HG03103 (cell line): ENCODE measurements around the gene GCH1.
"Not testable (repeated sequence)": the region's sequence is repeated elsewhere in the genome, so short reads cannot be mapped to it uniquely, and the experiment has no call there.

Experiments used
- ATAC-seq: cut with Tn5 transposase; IDR thresholded peaks from one replicate; pipeline ENCODE4 v1.9.1; 2021; ENCODE audit warnings: low read depth; ENCODE audit not compliant: unreplicated experiment

Gene GCH1, protein sequence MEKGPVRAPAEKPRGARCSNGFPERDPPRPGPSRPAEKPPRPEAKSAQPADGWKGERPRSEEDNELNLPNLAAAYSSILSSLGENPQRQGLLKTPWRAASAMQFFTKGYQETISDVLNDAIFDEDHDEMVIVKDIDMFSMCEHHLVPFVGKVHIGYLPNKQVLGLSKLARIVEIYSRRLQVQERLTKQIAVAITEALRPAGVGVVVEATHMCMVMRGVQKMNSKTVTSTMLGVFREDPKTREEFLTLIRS

DNA sequence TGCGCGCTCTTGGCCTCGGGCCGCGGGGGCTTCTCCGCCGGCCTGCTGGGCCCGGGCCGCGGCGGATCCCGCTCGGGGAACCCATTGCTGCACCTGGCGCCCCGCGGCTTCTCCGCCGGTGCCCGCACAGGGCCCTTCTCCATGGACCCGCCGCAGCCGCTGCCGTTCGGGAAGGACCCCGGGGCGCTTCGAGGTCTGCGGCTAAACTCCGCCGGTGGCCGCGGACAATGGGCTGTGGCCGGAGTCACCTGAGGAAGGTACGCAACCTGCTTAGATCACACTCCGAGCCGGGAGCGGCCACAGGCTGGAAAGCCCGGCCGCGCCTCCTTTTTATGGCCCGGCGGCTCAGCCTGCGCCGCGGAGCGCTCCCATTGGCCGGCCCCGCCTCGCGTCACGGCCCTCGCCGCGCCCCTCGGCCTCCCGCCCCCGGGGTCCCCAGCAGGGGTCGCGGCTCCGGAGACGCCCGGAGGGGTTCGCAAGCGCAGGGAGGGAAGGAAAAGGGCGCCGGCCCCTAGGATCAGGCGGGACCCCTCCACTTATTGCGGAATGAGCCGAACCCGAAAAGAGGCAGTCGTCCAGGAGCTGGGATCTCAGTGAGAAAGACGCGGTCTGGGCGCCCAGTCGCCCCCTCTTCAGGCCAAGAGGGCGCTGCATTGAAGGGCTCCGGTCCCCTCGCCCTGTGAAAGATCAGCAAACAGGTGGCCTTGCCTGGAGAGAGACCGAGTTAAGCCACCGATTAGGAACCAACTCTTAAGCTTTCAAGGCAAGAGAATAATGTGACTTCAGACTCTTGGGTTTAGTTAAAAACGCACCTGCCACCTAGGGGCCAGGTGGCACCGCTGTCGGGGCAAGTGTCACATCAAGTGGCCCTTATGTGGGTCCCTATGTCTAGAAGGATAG, at the start of gene GCH1:
Gene GCH1 (minus strand): TSS at position 306 of the 900 bp plus-strand sequence. CDS start 163 bp downstream, at position 143.
- peak; percentile 77 for ATAC-seq

DNA sequence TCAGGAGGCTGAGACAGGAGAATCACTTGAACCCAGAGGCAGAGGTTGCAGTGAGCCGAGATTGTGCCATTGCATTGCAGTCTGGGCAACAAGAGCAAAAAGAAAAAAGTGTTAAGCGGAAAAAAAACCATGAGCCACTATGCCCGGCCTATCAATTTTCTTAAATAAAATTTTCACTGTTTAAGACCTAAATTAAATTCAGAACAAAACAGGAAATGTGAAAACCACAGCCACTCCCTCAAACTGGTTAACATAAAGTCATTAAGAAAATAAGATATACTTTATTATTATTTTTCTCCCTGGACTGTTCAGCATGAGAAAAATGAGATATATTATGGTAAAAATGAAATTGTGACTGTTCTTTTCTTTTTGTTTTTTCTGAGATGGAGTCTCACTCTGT, 44.6 kb upstream of the GCH1 start:
- no peak for ATAC-seq

DNA sequence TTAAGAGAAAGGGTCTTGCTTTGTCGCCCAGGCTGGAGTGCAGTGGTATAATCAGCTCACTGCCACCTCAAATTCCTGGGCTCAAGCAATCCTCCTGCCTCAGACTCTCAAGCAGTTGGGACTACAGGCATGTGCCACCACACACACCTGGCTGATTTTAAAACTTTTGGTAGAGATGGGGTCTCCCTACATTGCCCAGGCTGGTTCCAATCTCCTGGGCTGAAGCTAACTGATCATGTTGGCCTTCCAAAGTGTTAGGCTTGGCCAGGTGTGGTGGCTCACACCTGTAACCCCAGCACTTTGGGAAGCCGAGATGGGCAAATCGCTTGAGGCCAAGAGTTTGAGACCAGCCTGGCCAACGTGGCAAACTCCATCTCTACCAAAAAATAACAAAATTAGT, 43.9 kb upstream of the GCH1 start:
- ATAC-seq, result no peak

DNA sequence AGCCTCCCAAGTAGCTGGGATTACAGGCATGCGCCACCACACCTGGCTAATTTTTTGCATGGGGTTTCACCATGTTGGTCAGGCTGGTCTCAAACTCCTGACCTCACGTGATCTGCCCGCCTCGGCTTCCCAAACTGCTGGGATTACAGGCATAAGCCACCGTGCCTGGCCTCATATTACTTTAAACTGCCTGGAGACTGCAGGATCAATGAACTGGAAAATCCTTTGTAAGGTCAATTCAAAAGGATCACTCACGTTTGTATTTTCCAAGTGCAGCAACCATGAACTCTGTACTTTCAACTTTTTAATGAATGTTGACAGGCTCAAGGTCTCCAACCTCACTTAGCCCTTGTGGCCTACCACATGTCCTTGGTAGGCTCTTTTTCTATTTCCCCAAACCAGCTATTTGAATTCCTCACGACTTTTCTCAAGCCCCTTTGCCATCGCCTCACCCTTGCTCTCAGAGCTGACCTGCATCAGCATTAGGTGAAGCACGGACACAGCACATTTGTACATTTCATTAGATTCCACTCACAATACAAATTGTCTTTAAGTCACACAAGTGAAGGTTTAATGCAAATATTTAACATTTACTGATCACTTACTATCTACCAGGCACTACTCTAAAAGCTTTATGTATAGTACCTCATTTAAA, 42.2 kb upstream of the GCH1 start:
- ATAC-seq, result no peak

DNA sequence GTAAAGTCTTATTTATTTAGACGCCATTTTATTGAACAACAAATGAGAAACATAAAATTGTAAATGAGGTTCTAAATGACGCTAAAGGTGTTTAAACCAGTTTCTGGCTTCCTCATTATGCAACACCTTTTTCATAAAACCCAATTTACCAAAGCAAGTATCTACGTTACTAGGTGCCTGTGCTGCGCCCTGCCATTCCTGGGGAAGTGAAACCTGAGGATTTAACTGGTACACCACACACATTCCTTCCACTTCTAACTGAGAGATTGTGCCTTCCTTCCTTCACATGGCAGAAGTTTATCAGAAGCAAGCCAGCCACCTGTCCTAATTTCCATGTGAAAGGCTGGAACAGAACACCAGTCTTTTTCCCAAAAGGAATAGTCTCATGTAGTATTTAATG, 40.3 kb upstream of the GCH1 start:
- no peak for ATAC-seq

DNA sequence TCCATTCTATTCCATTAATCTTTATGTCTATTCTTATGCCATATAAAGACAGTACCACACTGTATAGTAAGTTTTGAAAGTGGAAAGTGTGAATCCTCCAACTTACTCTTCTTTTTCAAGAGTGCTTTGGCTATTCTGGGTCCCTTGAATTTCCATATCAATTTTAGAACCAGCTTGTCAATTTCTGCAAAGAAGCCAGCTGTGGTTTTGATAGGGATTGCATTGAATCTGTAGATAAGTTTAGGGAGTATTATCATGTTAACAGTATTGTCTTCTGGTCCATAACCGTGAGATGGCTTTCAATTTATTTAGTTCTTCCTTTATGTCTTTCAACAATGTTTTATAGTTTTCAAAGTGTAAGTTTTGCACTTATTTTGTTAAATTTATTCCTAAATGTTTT, 34.2 kb upstream of the GCH1 start:
- ATAC-seq, result no peak

DNA sequence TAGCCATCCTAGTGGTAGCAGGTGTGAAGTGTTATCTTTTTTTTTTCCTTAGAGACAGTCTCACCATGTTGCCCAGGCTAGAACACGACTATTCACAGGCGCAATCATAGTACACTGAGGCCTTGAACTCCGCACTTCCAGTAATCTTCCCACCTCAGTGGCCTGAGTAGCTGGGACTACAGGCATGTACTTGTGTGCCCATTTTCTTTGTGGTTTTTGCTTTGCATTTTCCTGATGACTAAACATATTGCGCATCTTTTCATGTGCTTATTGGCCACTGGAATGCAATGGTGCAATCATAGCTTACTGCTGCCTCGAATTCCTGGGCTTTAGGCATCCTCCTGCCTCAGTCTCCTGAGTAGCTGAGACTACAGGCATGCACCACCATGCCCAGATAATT, 33.3 kb upstream of the GCH1 start:
- no peak for ATAC-seq

DNA sequence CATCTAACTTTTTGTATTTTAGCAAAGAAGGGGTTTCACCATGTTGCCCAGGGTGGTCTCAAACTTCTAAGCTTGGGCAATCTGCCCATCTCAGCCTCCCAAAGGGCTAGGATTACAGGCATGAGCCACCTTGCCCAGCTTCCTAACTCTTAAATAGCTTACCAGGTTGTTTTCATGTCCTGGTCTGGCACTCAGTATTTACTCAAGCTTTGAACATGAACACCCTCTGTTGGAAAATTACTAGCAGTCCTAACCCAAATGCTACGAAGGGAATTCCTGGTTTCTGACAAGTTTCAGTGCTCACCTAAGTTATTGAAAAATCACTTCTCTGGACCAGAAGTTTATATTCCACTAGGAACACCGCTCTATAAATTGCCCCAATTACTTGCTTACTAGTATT, 32.5 kb upstream of the GCH1 start:
- no peak for ATAC-seq

DNA sequence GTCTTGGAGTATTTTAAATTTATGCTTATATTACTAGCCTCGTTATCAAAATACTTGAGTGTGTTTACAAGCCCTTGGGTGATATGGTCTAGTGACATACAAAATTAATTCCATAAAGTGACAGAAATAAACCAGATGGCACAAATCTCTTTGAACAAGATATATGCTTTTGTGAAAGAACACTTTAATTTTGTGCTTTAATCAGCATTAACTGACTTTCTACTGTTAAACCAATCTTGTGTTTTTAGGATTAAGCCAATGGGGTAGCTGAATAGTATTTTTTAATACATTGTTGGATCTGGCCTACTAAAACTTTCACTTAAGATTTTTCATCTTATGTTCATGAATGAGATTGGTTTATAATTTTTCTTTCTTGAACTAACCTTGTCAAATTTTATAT, 30.4 kb upstream of the GCH1 start:
- no peak for ATAC-seq

DNA sequence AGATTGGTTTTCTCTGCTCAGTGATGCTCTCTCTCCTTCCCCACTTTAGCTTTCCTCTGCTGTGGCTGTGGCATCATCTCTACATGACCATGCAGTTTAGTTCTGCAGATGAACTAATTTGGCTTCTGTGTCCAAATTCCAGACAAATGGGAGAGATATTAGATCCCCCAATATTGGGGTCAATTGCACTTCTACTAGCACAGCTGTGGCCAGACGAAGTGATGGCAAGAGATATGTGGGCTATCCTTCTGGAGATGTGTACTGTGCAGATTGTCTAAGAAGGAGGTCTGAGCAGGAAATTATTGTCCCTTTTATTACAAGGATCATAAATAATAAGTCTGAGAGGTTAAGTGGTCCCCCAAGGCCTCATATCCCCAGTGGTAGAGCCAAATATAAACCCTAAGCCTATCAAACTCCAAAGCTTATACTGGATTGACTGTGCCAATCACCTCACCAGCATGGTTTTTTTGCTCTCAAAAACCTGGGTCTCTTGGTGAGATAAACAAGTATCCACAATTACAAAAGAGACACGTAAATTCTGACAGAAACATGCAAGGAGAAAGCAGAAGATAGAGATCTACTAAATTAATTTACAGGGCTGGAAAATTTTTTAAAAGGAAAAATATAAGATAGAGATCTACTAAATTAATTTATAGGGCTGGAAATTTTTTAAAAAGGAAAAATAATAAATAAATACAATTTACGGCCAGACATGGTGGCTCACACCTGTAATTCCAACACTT, 29.1 kb upstream of the GCH1 start:
- no peak for ATAC-seq

DNA sequence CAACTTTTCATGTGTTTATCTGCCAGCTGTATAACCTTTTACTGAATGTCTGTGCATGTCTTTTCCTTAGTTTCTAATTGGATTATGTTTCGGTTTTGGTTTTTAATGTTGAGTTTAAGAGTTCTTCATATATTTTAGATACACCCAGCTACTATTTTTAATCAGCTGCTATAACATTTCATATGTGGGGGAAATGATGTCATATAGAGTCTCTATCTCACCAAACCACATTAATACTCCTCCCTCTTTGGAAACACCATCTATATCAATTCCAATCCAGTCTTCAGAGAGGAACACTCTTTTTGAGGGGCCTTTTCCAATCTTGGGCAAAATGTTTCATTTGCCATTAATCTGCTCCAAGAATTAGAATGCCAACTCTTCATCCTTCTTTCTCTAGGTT, 28.5 kb upstream of the GCH1 start:
- no peak for ATAC-seq

DNA sequence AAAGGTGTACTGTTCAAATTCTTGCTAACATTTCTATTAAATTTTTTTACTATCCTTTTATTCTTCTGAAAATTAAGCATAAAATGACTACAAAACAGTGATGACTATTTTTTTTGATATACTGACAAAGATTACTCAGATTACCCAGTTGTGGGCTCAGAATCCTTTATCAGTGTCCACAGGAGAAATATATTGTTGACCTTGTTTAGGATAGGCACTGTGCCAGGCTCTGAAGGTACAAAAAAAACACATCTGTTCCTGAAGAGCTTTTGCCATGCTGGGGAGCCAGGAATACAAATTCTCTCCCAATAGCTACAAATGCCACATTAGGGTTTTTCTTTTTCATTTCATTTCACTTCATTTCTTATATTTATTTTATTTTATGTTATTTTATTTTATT, 26.9 kb upstream of the GCH1 start:
- ATAC-seq, result no peak

DNA sequence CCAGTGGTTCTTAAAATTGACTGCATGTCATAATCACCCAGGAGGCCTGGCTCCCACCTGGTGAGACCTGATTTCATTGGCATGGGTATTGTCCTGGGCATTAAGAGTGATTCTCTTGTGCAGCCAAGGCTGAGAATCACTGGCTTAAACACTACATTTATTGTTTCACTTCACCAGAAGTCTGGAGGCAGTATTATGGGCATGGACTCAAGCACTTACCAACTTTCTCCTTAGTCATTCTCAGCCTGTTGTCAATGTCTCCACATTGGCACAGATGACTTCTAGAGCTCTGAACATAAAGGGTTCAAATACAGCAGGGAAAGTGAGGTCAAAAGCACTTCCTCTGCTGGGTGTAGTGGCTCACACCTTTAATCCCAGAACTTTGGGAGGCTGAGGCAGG, 25.6 kb upstream of the GCH1 start:
- ATAC-seq, result no peak

DNA sequence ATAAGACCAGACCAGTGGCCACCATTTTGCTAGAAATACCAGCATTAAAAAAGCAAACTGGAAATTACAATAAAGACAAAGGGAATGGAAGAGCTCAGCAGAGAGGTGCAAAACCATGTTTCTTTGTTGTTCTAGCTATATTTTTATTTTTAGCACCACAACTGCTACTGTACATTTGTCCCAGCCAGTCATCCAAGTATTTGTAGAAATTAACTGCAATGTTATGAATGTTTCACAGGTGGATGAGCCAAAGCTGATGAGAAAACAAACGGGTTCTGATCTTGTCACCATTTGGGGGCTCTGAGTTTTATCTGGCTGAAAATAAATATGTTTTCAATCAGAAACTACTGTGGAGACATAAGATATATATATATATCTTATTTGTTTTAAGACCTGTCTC, 24.9 kb upstream of the GCH1 start:
- no peak for ATAC-seq

DNA sequence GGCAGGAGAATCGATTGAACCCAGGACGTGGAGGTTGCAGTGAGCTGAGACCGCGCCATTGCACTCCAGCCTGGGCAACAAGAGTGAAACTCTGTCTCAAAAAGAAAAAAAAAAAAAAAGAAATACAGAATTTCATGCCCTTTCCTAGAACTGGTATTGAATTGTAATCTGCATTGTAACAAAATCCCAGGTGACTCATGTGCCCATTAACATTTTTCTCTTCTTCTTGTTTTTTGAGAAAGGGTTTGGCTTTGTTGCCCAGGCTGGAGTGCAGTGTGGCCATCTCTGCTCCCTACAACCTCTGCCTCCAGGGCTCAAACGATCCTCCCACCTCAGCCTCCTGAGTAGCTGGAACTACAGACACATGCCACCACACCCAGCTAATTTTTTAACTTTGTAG, 23.9 kb upstream of the GCH1 start:
- not testable (repeated sequence) for ATAC-seq

DNA sequence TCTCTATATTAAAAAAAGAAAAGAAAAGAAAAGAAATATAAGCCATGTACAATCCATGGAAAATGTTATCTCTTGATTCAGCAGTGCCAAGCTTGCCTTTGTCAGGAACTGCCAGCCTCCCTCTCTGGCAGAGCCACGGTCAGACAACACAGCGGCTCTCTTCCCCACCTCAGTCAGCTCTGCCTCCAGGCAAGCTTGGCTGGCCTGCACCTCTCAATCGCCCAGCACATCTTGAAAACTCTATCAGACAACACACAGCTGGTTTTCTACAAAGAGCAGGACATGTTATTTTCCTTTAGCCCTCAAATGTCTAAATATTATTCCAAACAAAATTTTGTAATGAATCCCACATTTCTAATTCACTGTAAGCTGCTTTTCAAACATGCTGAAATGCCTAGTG, 20.0 kb upstream of the GCH1 start:
- no peak for ATAC-seq

DNA sequence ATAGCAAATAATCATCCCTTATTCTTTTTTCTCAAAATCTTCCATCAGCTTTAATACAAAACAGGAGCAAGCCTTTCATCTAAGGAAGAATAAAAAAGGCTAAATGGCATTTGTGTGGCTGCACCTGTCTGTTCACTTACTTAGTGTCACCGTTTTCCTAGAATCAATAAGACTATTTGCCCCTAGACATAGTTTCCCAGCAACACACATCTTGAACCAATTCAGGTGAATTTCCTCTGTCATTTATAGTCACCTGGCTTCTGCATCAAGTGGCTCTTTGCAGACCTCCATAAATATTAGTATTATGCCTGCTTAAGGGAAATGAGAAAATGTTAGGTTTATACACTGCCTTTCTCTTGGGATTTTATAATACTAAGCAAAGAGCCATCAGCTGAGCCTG, 17.4 kb upstream of the GCH1 start:
- no peak for ATAC-seq

DNA sequence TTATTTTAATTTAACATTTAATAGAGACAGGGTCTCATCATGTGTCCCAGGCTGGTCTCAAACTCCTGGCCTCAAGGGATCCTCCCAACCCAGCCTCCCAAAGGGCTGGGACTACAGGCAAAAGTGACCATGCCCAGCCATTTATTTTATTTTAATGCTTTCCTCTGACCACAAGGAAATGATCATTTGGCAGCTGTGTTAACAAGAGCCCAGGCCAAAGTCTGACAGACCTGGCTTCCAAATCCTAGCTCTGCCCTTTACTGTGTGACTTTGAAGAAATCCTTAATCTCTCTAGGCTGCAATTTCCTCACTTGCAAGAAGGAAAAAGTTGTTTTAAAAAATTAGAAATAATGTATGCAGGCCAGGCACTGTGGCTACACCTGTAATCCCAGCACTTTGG, 16.7 kb upstream of the GCH1 start:
- no peak for ATAC-seq

DNA sequence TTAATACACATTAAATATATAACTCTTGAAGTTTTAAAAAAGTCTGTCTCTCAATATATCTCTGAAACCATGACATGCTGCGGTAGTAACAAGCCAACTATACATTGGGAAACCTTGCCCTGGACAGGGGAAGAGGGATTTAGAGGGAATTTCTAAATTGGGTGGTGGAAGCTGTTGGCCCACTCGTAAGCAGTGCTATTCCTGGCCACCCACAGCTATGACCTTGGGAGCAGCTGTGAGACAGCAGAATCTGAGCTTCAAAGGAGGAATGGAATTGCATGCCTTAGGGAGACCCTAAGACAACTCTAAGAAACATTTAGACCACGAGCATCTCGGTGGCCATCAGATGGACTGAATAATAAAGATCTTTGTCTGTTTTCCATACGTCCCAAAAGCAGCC, 15.8 kb upstream of the GCH1 start:
- no peak for ATAC-seq

DNA sequence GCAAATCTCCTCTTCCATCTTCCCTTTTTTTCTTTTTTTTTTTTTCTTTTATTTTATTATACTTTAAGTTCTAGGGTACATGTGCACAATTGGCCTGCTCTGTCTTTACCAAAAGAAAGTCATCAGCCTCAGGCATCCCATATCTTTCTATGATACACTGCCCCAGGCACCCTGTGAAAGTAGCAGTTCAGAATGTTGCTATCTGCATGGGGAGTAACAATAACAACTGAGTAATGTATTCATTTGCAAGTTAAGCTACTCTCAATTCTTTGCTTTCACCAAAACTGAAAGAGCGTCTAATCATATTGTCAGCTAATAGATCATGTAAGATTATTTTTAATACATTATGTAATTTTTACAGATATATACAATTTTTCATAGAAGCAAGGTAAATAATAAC, 13.5 kb upstream of the GCH1 start:
- no peak for ATAC-seq
